ENCODE results near the gene ARHGEF16. TPM values are rescaled to one million over a fixed set of nuclear protein-coding genes. Genes with fewer than 3 reads are reported as not detected.

ARHGEF16 gene
- total RNA-seq, 2 donors from 2014 or later = 0.16 TPM; not detected in 1

GRCh38 chr1:3453203-3453761 is 1.2 kb upstream of the ARHGEF16 start:
- Mint-ChIP-seq H3K4me1 (no peaks in the 10 kb centered on the region), H3K36me3 (ENCODE audit: low read depth) (no peaks in the 10 kb centered on the region), H3K27ac (no peak overlapping the region), H3K4me3 (peak overlapping the region; percentile 50), H3K27me3 (peaks cover 14% of the 10 kb centered on the region), H3K9me3 (no peaks in the 10 kb centered on the region)
- ATAC-seq (replicated peaks) = peak; percentile 80

GRCh38 chr1:3454811-3455618 is 550 bp downstream of the ARHGEF16 start:
- H3K4me3 Mint-ChIP-seq = peak overlapping the region; percentile 48
- H3K9me3 Mint-ChIP-seq = no peaks in the 10 kb centered on the region
- no peaks in the 10 kb centered on the region for H3K36me3 Mint-ChIP-seq (ENCODE audit: low read depth)
- H3K27ac Mint-ChIP-seq = no peak overlapping the region
- peaks cover 8% of the 10 kb centered on the region for H3K27me3 Mint-ChIP-seq
- no peak for ATAC-seq (replicated peaks)
- H3K4me1 Mint-ChIP-seq = no peaks in the 10 kb centered on the region

DNA sequence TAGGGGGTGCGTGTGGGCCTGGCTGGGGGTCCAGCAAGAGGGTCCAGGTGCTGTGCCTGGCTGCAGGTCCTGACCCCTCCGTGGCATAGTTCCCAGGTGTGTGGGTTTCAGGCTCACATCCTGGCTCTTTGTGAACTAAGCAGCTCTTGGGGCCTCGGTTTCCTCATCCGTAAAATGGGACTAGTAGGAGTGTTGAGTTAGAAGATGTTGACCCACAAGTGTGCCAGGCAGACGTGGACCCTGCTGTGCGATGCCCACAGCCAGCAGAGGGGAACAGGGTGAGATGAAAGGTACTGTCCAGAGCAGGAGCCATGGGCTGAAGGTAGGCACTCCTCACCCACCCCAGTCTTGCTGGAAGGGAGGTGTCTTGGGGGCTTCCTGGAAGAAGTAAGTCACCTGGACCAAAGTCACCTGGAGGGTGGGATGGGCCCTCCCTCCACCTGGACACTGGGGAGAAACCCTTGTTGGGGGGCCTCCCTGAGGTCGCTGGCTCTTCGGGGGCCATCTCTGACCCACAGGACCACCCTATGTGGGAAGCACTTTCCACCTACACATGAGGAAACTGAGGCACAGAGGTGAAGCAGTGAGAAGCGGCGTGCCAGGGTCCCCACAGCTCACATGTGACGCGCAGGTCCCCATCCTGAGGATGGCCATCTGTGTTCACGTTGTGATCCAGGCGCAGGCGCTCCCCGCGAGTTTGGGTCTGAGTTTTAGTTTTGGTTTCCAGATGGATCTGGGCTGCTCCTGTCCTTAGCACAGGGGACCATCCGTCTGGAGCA is 1.4 kb downstream of the ARHGEF16 start:
- peaks cover 5% of the 10 kb centered on the region for H3K27me3 Mint-ChIP-seq
- no peaks in the 10 kb centered on the region for H3K4me1 Mint-ChIP-seq
- H3K36me3 Mint-ChIP-seq (ENCODE audit: low read depth) = no peaks in the 10 kb centered on the region
- ATAC-seq (replicated peaks) = no peak
- H3K9me3 Mint-ChIP-seq = no peaks in the 10 kb centered on the region
- no peak overlapping the region for H3K27ac Mint-ChIP-seq
- peak overlapping the region; percentile 48 for H3K4me3 Mint-ChIP-seq

DNA sequence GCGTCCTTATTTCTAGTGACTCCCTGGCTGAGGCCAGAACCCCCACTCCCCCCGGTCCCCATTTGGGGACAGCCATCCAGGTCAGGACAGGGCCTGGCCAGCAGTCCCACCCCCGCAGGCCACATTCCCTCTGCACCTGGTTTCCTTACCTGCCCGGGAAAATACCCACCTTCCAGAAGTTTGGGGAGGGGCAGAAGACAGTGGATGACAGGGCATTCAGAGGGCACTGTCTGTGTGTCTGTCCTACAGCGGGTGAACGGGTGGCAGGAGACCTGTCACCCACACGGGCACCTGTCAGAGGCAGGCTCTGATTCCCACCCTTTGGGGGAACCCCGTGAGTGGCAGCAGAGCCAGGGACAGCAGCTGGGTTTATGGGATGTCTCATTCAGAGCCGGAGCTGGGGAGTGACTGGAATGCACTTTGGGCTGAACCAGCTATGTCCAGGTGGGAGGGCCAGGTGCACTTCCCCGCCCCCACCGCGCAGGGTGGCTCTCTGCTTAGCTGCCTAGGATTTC is 2.0 kb downstream of the ARHGEF16 start:
- Mint-ChIP-seq H3K4me1 (no peaks in the 10 kb centered on the region), H3K27ac (no peak overlapping the region), H3K27me3 (peaks cover 2% of the 10 kb centered on the region), H3K9me3 (no peaks in the 10 kb centered on the region), H3K36me3 (ENCODE audit: low read depth) (no peaks in the 10 kb centered on the region), H3K4me3 (no peak overlapping the region)
- no peak for ATAC-seq (replicated peaks)

DNA sequence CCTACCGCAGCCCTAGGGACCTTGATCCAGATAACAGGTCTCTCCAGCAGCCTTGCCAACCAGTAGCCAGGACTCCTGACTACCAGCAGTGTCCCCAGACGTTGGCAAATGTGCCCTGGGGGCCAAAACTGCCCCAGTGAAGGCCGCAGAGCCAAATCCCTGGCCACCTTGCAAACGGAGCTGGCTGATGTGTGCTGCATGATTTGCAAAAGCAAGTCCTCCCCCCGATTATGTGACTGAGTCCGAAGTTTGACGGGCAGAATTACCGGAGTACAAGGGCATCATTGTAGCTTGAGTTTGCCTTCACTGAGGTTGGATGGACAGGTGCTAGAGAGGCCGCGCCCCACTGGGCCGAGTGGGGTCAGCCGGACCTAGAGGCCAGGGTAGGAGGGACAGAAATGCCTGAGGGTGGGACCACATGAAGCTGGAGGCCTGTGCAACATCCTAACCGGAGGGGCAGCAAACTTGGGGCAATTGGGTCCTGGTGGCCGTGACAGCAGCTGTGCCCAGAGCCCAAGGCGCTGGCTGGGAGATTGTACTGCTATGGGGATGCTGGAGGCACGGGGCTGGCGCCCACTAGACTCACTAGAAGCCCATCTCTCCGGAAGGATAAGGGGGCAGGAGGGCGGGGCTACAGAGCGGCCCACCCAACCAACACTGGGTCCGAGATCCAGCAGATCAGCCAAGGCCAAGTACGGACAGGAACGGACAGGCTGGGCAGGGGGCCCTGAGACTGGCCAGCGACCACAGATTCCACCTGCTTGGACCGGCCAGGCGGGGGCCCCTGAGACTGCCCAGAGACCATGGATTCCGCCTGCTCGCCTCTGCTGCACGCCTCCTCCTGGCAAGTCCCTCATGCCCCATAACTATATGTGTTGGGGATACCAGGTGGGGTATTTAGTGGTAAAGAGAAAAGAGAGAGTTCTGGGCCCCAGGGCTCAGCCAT is 2.8 kb downstream of the ARHGEF16 start:
- H3K9me3 Mint-ChIP-seq = no peaks in the 10 kb centered on the region
- H3K4me1 Mint-ChIP-seq = no peaks in the 10 kb centered on the region
- no peak overlapping the region for H3K4me3 Mint-ChIP-seq
- no peak for ATAC-seq (replicated peaks)
- no peaks in the 10 kb centered on the region for H3K36me3 Mint-ChIP-seq (ENCODE audit: low read depth)
- H3K27ac Mint-ChIP-seq = no peak overlapping the region
- no peaks in the 10 kb centered on the region for H3K27me3 Mint-ChIP-seq

- no peak for ATAC-seq (replicated peaks)
- Mint-ChIP-seq H3K9me3 (no peaks in the 10 kb centered on the region), H3K27ac (no peak overlapping the region), H3K27me3 (no peaks in the 10 kb centered on the region), H3K36me3 (ENCODE audit: low read depth) (no peaks in the 10 kb centered on the region), H3K4me1 (no peaks in the 10 kb centered on the region), H3K4me3 (no peak overlapping the region)
Observed at GRCh38 chr1:3457910-3458883, 3.7 kb downstream of the ARHGEF16 start.

GRCh38 chr1:3459051-3459908 is 4.8 kb downstream of the ARHGEF16 start:
- H3K27ac Mint-ChIP-seq = no peak overlapping the region
- H3K9me3 Mint-ChIP-seq = no peaks in the 10 kb centered on the region
- no peaks in the 10 kb centered on the region for H3K27me3 Mint-ChIP-seq
- no peak for ATAC-seq (replicated peaks)
- no peaks in the 10 kb centered on the region for H3K4me1 Mint-ChIP-seq
- no peaks in the 10 kb centered on the region for H3K36me3 Mint-ChIP-seq (ENCODE audit: low read depth)
- no peak overlapping the region for H3K4me3 Mint-ChIP-seq

GRCh38 chr1:3459940-3460671 is 5.6 kb downstream of the ARHGEF16 start:
- H3K9me3 Mint-ChIP-seq = no peaks in the 10 kb centered on the region
- no peaks in the 10 kb centered on the region for H3K36me3 Mint-ChIP-seq (ENCODE audit: low read depth)
- no peak overlapping the region for H3K27ac Mint-ChIP-seq
- no peak for ATAC-seq (replicated peaks)
- no peaks in the 10 kb centered on the region for H3K4me1 Mint-ChIP-seq
- H3K27me3 Mint-ChIP-seq = no peaks in the 10 kb centered on the region
- H3K4me3 Mint-ChIP-seq = no peak overlapping the region

DNA sequence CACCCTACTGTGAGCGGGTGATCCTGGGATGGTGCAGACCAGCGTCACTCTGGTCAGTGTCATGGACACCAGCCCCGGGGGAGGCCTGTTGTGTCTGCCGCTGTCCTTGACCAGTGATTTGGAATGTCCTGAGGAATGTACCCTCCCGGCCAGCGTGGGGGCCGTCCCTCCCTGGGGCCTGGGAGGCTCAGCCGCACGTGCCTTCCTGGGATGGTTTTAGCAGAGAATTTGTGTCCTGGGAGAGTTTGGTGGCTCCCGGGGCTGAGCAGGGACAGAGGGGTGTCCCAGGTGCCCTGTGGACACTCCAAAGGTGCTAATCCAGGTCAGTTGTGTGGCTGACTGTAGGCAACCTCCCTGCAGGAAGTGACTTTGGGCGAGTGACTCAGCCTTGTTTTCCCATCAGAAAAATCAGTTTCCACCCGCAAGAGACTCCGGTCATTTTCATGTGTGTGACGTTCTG is 6.2 kb downstream of the ARHGEF16 start:
- Mint-ChIP-seq H3K27ac (no peak overlapping the region), H3K9me3 (no peaks in the 10 kb centered on the region), H3K4me1 (no peaks in the 10 kb centered on the region), H3K36me3 (ENCODE audit: low read depth) (no peaks in the 10 kb centered on the region), H3K27me3 (no peaks in the 10 kb centered on the region), H3K4me3 (no peak overlapping the region)
- ATAC-seq (replicated peaks) = peak; percentile 31

DNA sequence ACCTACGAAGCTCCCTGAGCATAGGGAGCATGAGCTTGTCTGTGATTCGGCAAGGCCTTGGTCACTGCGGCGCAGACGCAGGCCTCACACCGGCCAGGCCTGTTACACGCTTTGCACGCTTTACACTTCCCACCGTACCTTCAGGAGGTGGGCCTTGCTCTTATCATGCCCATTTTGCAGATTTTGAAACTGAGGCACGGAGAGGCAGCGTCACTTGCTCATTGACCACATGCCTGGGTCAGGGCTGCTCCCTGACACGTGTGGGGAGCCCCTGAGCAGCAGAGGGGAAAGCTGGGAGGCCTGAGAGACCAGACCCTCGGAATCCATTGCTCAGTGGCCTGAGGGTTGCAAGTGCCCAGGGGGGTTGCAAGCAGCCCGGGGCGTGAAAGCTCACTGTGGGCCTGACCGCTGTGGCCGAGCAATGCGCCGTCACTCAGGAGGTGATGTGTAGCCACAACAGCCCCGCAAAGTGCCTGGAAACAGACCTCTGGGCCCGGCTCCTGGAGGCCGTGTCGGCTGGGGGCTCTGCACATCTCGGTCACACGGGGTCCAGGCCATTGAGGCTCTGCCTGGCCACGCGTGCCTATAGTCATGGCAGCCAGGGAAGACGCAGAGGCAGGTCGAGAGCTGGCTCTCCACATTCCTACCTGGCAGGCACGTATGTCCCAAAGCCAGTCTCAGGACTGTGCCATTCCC is 6.9 kb downstream of the ARHGEF16 start:
- Mint-ChIP-seq H3K4me3 (no peak overlapping the region), H3K4me1 (no peaks in the 10 kb centered on the region), H3K9me3 (no peaks in the 10 kb centered on the region)

GRCh38 chr1:3461934-3462275 is 7.4 kb downstream of the ARHGEF16 start:
- Mint-ChIP-seq H3K27ac (no peak overlapping the region), H3K36me3 (ENCODE audit: low read depth) (no peaks in the 10 kb centered on the region), H3K27me3 (no peaks in the 10 kb centered on the region), H3K9me3 (no peaks in the 10 kb centered on the region), H3K4me3 (no peak overlapping the region), H3K4me1 (no peaks in the 10 kb centered on the region)
- ATAC-seq (replicated peaks) = no peak

More for the DNA sequence above, 6.9 kb downstream of the ARHGEF16 start:
- H3K27ac Mint-ChIP-seq = no peak overlapping the region
- H3K36me3 Mint-ChIP-seq (ENCODE audit: low read depth) = no peaks in the 10 kb centered on the region
- ATAC-seq (replicated peaks) = no peak
- H3K27me3 Mint-ChIP-seq = no peaks in the 10 kb centered on the region

Data from activated T-helper 17 cell treated with anti-CD3 and anti-CD28 coated beads, Interleukin-2, amount 50 U/mL, for 72 hours (primary cell).